Stimulated activated CD4-positive, alpha-beta T cell treated with anti-CD3 and anti-CD28 coated beads, Interleukin-2, amount 100 ng/mL, for 48 hours (primary cell): ENCODE data around the gene EXOC1.
"Not testable (repeated sequence)": the region's sequence is repeated elsewhere in the genome, so short reads cannot be mapped to it uniquely, and the experiment has no call there.

Experiments used
- DNase-seq, 2 donors: peaks; one replicate each; pipeline ENCODE4 v3.0.0-alpha.2; 2020

Gene EXOC1

DNA sequence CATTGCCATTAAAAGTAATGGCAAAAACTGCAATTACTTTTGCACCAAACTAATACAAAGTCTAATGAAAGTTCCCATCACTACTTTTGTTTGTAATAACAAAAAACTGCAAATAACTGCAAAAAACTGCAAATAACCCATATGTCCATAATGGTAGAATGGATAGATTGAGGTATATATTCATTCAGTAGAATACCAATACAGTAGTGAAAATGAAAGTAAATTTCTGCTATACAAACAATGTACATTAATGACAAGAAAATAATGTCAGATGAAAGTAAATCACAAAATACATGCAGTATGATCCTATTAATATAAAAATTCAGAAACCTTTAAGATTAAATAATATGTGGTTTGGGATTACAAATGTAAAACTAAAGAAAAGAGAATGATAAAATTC, 54.0 kb downstream of the EXOC1 start:
- DNase-seq = no peak

GRCh38 chr4:55910140-55910539, 56.7 kb downstream of the EXOC1 start:
- no peak for DNase-seq

- DNase-seq = no peak
Observed at GRCh38 chr4:55912249-55912648, 58.8 kb downstream of the EXOC1 start.

DNA sequence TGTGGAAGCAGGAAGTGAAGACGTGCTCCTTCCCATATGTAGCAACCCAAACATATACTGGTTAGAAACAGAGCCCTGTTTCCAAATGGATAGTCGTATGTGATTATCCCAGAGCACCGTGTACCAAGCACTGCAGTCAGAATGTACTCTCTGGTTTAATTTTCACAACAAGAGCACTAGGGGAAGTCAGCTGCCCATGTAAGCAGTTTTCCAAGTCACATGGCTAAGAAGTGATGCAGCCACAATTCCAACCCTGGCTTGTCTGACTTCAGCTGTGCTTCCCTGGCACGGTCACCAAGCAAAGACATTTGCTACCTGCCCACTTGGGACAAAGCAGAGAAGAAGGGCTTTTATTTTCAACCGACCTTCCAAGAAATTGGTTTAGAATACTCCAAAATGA, 67.1 kb downstream of the EXOC1 start:
- no peak for DNase-seq

DNA sequence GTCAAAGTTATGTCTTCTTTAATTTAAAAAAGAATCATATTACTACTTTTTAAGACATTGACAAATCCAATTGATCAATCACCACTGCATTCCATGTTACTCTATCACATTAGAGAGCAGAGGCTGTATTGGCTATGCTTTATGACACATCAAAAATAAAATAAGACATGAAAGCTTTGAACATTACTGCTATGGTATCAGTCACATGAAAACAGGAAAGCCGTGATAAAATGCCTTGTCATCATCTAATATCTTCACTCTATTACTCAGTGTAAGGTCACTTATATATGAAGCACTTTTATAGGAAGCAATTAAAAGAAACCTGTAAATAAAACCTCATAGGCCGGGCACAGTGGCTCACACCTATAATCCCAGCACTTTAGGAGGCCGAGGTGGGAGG, 67.6 kb downstream of the EXOC1 start:
- no peak for DNase-seq

- DNase-seq = no peak
Observed at GRCh38 chr4:55925241-55925640, 71.8 kb downstream of the EXOC1 start.

GRCh38 chr4:55926610-55927009, 73.2 kb downstream of the EXOC1 start:
- DNase-seq = no peak

DNA sequence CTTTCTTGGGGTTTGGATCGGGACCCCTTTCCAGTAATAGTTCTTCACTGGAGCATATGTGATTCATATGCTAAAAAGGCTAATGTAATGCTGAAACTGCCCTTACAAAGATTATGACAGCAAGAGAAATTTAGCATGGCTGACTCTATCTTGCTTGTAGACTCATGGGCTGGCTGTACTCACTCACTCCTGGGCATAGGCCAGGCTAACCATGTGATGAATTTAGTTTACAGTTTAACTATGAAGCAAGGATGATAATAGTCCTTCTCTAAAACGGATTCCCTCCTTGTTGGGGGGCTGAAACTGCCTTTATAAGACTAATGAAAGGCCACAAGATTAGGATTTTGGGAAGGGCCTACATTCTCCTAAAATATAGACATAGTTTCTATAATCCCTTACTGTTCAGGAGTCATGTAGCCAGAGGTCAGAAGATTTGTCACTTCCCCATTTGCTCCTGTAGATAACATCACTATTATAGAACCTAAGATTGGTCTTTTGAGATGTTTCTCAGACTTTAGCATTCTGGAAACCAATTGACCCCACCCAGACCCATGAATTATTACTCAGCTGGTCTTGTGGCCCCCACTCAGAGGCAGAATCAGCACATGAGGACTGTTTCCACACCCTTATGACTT, 74.5 kb downstream of the EXOC1 start:
- DNase-seq = no peak

GRCh38 chr4:55928846-55929245, 75.4 kb downstream of the EXOC1 start:
- DNase-seq = no peak

DNA sequence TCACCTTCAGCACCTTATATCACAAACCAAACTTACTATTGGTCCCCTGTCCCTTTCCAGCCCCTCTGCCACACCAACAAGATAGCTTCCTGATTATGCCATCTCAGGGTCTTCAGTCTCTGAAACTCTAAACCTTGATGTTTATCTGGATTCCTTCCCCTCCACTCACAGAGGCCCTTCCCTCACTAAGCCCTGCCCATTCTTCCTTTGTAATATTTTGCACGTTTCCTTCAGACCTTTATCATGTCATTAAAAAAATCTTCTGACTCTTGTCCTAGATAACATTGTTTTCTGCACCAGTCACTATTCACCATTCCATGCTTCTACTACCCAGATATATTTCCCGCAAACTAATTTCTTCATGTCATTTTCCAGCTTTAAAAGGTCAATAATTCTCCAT, 77.6 kb downstream of the EXOC1 start:
- DNase-seq = no peak

DNA sequence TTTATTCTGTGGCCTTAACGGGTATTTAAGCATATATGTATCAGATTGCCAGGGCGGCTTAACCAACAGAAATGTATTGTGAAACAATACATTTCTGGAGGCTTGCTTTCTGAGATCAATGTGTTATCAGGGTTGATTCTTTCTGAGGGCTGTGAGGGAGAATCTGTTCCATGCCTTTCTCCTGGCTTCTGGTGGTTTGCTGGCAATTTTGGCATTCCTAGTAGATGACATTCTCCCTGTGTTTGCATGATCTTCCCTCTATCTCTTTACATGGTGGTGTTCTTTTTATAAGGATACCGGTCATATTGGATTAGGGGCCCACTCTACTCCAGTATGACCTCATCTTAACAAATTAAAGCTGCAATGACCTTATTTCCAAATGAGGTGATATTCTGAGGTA, 78.4 kb downstream of the EXOC1 start:
- DNase-seq = no peak

DNA sequence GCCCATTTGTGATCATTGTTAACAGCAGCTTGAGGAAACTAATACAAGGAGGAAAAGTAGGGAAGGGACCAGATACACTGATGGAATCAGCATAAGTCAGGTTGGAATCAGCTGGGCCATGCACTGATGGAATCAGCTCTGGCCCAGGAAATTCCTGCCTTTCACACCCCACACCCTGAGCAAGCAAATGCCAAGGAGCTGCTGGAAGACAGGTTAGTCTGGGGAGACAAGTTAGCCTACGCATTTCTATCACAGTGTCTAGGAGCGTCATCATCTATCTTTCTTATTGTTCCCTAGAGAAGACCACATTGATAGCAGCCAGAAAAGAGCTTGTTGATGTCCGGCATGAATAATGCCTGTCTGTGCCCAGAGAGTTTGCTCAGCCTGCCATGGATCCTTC, 79.1 kb downstream of the EXOC1 start:
- DNase-seq = no peak

DNA sequence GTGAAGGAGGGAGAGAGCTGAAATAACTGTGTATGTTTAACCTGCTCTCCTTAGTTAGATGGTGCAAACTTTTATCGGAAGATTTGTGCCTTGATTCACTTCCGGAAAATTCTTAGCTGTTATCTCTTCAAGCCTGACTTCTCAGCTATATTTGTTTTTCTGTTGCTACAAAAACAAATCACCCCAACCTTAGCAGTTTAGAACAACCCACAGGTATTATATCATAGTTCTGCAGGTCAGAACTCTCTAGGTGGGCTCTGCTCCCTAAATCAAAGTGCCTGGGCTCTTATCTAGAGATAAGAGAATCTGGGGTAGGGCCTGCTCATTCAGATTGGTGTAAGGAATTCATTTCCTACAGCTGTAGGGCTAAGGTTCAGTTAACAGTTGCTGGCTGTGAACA, 80.2 kb downstream of the EXOC1 start:
- DNase-seq = no peak

GRCh38 chr4:55935907-55936306, 82.5 kb downstream of the EXOC1 start:
- not testable (repeated sequence) for DNase-seq

DNA sequence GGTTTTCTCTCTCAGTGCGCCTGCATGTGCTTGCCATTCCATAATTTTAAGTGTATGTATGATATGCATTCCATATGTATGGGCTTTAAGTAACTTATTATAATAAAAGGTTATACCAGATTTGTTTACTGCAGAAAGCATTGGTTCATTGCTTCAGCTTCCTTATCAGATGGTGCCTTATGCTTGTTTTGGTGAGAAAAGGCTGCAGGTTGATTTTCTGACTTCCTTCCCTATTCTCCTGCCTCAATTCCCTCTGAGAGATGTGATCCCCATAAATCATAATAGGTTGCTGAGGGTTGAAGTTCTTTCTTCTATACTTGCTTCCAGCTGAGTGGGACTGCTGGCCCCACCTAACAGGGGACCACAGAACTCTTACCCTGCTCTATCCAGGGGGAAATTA, 85.0 kb downstream of the EXOC1 start:
- no peak for DNase-seq

GRCh38 chr4:55939421-55939820, 86.0 kb downstream of the EXOC1 start:
- no peak for DNase-seq

GRCh38 chr4:55941881-55942396, 88.5 kb downstream of the EXOC1 start:
- no peak for DNase-seq

GRCh38 chr4:55947254-55947882, 93.9 kb downstream of the EXOC1 start:
- no peak for DNase-seq

DNA sequence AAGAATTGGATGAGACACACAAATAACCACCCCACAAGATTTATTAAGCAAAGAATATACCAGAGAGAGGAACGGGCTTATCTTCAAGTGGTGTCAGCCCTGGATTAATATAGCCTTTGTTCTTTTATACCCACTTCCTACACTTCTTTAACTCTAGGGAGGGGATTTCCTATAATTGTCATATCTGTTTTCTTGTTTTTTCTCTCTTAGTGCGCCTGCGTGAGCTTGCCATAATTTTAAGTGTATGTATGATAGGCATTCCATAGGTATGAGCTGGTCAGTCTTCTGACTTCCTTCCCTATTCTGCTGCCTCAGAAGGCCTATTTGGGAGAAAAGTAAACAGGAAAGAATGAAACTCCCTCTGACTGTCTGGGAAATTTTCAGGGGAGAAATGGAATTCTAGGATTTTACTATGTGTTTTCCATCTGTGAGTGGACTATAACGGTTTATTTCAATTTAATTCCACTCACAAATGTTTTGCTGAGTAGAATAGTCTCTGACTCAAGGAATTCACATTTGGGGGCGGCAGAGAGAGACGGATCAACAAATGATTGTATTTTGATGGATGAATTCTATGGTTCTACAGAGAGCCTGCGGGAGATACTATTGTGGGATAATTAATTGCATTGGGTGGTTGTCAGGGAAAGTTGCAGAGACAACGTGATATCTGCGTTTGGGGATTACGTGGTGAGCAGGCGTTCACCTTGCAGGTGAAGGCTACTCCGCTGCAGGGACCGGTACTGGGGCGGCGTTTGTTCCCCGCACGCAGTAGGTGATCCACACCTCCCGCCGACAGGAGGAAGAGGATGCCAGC, 94.7 kb downstream of the EXOC1 start:
- DNase-seq = peak; percentile 15 to 37

DNA sequence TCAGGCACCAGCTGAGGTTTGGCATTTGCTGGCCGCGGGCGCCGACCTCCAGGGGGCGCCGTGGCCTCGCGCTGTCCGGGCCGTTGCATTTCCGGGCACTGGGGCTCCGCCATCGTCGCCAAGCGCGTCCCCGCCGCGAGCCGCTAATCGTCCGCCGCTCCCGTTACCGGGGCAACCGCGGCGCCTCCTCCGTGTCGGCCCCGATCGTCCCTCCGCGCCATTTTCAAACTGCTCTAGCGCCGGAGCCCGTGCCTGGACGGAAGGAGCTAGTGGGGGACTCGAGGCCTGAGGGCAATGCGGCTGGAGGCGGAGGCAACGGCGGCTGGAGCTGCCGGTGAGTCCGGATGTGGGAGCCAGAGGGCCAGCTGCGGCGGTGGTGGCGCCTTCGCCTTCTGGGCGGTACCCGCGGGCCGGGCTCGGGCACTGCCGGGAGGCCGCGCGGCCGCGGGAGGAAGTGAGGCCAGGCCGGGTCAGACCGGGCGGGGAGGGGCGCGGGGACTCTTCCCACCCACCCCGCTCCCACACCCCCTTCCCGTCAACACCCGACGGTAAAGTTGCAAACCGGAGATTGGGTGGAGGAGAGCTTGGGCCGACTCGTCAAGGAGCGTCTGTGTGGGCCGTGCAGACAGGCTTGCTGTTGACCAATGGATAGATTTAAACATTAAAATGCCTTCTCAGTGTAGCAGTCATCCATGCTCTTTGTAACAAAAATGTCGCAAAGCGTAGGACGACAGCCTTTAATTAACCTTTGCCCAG, 95.5 kb downstream of the EXOC1 start, which contains the start of gene CEP135:
TSS of gene CEP135 (plus strand) at position 220 of the 756 bp plus-strand sequence. CDS start 3,186 bp downstream, outside the sequence.
- DNase-seq = peak; percentile 88 to 91

DNA sequence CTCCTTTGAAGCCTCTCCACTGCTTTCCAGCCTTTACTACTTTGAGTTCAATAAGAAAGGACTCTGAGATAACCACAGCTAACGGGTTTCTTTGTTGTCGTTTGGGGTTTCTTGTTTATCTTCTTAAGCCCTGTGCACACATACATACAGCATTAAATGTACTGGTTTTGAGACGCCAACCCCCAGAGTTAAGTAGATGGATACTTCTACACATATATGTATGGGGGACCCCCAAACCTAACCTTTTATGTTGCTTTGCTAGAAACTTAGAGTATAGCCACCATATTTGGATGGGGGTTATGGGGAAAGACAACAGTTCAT, 96.0 kb downstream of the EXOC1 start:
- no peak for DNase-seq

- DNase-seq = no peak
Observed at GRCh38 chr4:55951191-55951922, 97.9 kb downstream of the EXOC1 start.
